Endothelial cell (in vitro differentiated cells): ENCODE measurements around the gene CERCAM. TPM values are rescaled to one million over a fixed set of nuclear protein-coding genes. Genes with fewer than 3 reads are reported as not detected.

Experiments
- DNase-seq: peaks from one replicate; pipeline ENCODE4 v3.0.0; 2021; ENCODE audit warnings: low spot score
- H3K27ac Mint-ChIP-seq: one replicate; pipeline ENCODE4 v1.8.0; 2021; ENCODE audit warnings: mixed read lengths, inconsistent platforms; ENCODE audit not compliant: unreplicated experiment
- H3K27me3 Mint-ChIP-seq: one replicate; pipeline ENCODE4 v1.8.0; 2021; ENCODE audit warnings: mild to moderate bottlenecking, moderate library complexity, mixed read lengths, inconsistent platforms; ENCODE audit not compliant: unreplicated experiment
- H3K36me3 Mint-ChIP-seq: one replicate; pipeline ENCODE4 v1.8.0; 2021; ENCODE audit warnings: mild to moderate bottlenecking, low read depth, mixed read lengths, inconsistent platforms; ENCODE audit not compliant: unreplicated experiment
- H3K4me1 Mint-ChIP-seq: one replicate; pipeline ENCODE4 v1.8.0; 2021; ENCODE audit warnings: mild to moderate bottlenecking, mixed read lengths, inconsistent platforms; ENCODE audit not compliant: unreplicated experiment
- H3K4me3 Mint-ChIP-seq: one replicate; pipeline ENCODE4 v1.8.0; 2021; ENCODE audit warnings: mild to moderate bottlenecking, mixed read lengths, inconsistent platforms; ENCODE audit not compliant: unreplicated experiment
- H3K9me3 Mint-ChIP-seq: one replicate; pipeline ENCODE4 v1.8.0; 2021; ENCODE audit warnings: mixed read lengths, inconsistent platforms; ENCODE audit not compliant: unreplicated experiment
- long read RNA-seq: library from polyadenylated mRNA; unstranded; transcript quantifications from one replicate; pipeline ENCODE4 v2.0.0, GENCODE V29; 2020; ENCODE audit not compliant: unreplicated experiment
- total RNA-seq: library from RNA; stranded (reverse); fragmentation: NEBNext Ultra II Directional; extraction: Animal tissue kit (Norgen Biotek cat#: 25700); gene quantifications from one replicate; pipeline ENCODE4 v1.2.1, GENCODE V29; 2021; ENCODE audit not compliant: unreplicated experiment
- TF ChIP-seq, protein P1 (sequence below): fragments of 200-600 bp; sonication (generic); IDR thresholded peaks from one replicate; pipeline ENCODE4 v1.5.0; 2021; ENCODE audit warnings: antibody characterized with exemption; ENCODE audit not compliant: unreplicated experiment

Gene CERCAM
- total RNA-seq = 27.9 TPM
- long read RNA-seq, transcript CERCAM-201 (13 exons, 2,685 nt) = major isoform, 13 of 16 reads
- long read RNA-seq, partial matches to known transcripts = 3 of 16 reads
- long read RNA-seq, other reads (novel, unspliced or antisense) = 0 of 16 reads

DNA sequence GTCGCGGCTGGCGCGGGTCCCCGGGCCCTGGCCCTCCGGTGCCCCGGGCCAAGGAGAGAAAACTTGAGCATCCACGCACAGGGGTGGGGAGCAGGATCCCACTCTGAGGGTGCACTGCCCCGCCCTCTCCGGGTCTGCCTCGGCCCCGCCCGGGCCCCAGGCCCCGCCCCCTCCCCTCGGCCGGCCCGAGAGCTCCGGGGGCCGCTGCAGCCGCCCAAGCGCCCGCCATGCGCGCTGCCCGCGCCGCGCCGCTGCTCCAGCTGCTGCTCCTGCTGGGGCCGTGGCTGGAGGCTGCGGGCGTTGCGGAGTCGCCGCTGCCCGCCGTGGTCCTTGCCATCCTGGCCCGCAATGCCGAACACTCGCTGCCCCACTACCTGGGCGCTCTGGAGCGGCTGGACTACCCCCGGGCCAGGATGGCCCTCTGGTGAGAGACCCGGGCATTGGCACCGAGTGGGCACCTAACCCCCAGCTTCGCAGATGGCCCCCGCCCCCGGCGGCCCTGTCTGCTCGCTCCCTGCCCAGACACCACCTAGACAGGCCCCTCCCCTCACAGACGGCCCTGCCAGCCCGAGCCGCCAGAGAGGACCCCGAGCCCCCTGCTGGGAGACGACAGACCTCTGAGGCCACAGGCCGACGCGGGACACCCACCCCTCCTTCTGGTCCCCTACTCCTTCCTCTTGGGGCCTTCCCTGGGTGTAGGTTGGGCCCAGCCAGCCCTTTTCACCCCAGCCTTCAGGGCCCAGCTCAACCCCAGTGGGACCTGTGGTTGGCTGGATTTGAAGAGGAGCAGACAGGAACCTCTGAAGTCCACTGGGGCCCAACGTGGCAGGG, at the start of gene CERCAM:
Gene CERCAM (plus strand): TSS at position 207 of the 831 bp plus-strand sequence. CDS start 21 bp downstream, at position 228.
- H3K9me3 Mint-ChIP-seq = no peaks in the 10 kb centered on the region
- H3K27ac Mint-ChIP-seq = no peak within 1 kb of the TSS
- DNase-seq = peak; percentile 61
- H3K4me1 Mint-ChIP-seq = peaks cover 3% of the 10 kb centered on the region
- no peaks in the 10 kb centered on the region for H3K36me3 Mint-ChIP-seq
- H3K27me3 Mint-ChIP-seq = peaks cover 2% of the 10 kb centered on the region
- peak within 1 kb of the TSS; percentile 79 for H3K4me3 Mint-ChIP-seq
- TF ChIP-seq, protein P1, sequence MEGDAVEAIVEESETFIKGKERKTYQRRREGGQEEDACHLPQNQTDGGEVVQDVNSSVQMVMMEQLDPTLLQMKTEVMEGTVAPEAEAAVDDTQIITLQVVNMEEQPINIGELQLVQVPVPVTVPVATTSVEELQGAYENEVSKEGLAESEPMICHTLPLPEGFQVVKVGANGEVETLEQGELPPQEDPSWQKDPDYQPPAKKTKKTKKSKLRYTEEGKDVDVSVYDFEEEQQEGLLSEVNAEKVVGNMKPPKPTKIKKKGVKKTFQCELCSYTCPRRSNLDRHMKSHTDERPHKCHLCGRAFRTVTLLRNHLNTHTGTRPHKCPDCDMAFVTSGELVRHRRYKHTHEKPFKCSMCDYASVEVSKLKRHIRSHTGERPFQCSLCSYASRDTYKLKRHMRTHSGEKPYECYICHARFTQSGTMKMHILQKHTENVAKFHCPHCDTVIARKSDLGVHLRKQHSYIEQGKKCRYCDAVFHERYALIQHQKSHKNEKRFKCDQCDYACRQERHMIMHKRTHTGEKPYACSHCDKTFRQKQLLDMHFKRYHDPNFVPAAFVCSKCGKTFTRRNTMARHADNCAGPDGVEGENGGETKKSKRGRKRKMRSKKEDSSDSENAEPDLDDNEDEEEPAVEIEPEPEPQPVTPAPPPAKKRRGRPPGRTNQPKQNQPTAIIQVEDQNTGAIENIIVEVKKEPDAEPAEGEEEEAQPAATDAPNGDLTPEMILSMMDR = no peak

DNA sequence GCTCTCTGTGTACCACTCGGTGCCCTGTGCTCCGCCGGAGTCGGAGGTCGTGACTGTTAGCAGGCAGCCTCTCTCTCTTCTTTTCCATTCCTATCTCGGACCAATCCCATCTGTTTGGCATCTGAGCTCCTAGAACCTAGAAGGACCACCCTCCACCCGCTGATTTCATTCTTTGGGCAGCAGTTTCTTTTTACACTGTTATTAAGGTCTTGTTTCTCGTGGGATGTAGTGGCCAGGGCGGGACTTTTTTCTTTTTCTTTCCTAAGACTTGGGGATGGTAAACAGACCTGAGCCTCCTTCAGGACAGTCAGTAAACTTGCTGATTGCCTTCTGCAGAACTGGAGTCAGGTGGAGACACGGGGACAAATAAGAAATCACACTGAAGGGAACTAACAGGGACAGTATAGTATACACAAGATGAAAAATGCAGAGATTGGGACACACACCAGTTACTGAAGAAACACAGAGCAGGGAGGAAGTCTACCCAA, 49.0 kb upstream of the CERCAM start:
- peaks cover 32% of the 10 kb centered on the region for H3K4me1 Mint-ChIP-seq
- H3K9me3 Mint-ChIP-seq = no peaks in the 10 kb centered on the region
- TF ChIP-seq, protein P1 = no peak
- H3K27ac Mint-ChIP-seq = peak overlapping the region; percentile 92
- DNase-seq = no peak
- H3K27me3 Mint-ChIP-seq = peaks cover 5% of the 10 kb centered on the region
- peaks cover 11% of the 10 kb centered on the region for H3K36me3 Mint-ChIP-seq
- peak overlapping the region; percentile 93 for H3K4me3 Mint-ChIP-seq

GRCh38 chr9:128372188-128372641, 48.4 kb upstream of the CERCAM start:
- H3K27ac Mint-ChIP-seq = peak overlapping the region; percentile 92
- H3K27me3 Mint-ChIP-seq = peaks cover 5% of the 10 kb centered on the region
- peak overlapping the region; percentile 93 for H3K4me3 Mint-ChIP-seq
- DNase-seq = no peak
- TF ChIP-seq, protein P1 = no peak
- no peaks in the 10 kb centered on the region for H3K9me3 Mint-ChIP-seq
- H3K4me1 Mint-ChIP-seq = peaks cover 32% of the 10 kb centered on the region
- peaks cover 11% of the 10 kb centered on the region for H3K36me3 Mint-ChIP-seq

DNA sequence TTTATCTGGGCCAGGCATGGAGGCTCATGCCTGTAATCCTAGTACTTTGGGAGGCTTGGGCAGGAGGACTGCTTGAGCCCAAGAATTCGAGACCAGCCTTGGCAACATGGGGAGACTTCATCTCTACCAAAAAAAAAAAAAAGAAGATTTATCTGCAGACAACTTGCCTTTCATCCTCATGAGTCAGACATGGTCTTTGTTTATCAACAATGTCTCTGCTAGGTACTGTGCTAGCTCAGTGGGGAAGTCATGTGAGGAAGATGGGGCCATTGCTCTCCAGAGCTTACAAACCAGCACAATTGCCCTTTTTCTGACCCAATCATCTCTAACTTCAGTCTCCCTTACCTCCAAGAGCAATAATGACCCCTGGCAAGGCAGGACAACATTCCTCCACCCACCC, 47.9 kb upstream of the CERCAM start:
- Mint-ChIP-seq H3K27me3 (peaks cover 5% of the 10 kb centered on the region), H3K4me1 (peaks cover 32% of the 10 kb centered on the region), H3K36me3 (peaks cover 11% of the 10 kb centered on the region), H3K9me3 (no peaks in the 10 kb centered on the region), H3K4me3 (peak overlapping the region; percentile 93), H3K27ac (peak overlapping the region; percentile 92)
- TF ChIP-seq, protein P1 = no peak
- DNase-seq = no peak

- H3K4me3 Mint-ChIP-seq = no peak overlapping the region
These were observed 46.4 kb upstream of the CERCAM start for GRCh38 chr9:128374221-128374675.

More at GRCh38 chr9:128374221-128374675, 46.4 kb upstream of the CERCAM start:
- H3K36me3 Mint-ChIP-seq = peaks cover 15% of the 10 kb centered on the region
- H3K27me3 Mint-ChIP-seq = peaks cover 5% of the 10 kb centered on the region
- no peak for DNase-seq
- H3K9me3 Mint-ChIP-seq = no peaks in the 10 kb centered on the region
- TF ChIP-seq, protein P1 = no peak
- no peak overlapping the region for H3K27ac Mint-ChIP-seq
- H3K4me1 Mint-ChIP-seq = peaks cover 32% of the 10 kb centered on the region
